22Rv1 (cell line): Measurements from ENCODE around the gene NOL8.

Experiments
- CTCF ChIP-seq: fragments of 450-650 bp; IDR thresholded peaks from 2 replicates; pipeline ENCODE4 v1.5.1; 2017; ENCODE audit warnings: mild to moderate bottlenecking
- ZFX ChIP-seq: fragments of 450-650 bp; IDR thresholded peaks from 2 replicates; pipeline ENCODE4 v1.6.1; 2017; ENCODE audit warnings: antibody characterized with exemption, borderline replicate concordance

DNA sequence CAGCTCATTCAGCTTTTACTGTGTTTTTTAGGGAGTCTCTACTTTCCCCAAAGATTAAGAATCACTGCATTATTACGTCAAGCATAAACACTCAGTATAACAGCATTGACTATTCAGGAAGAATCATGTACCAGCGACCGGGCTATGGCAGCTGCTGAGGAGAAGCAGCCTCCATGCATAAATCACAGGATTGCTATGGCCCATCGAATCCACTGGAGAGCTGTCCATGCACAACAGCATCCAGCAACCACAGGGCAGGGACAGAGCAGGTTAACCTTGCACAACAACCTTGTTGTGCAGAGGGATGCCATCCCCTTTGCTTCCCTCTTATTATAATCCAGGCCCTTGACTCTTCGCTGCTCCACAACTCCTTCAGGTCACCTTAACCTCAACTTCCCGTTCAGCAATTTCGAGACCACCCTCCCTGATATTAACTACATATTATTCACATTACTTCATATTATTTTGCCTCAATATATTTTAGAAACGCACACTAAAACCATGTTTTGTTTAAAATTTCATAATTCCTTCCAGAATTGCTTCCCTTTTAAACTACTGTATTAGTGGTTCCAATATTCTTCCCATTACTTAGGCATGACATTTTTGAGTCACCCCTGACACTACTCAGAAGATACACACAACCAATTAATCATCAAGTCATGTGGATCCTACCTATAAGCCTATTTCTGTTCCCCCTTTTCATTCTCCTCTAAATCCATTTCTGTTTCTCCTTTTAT, 32.6 kb downstream of the NOL8 start:
- no peak for TF ChIP-seq CTCF
- no peak for TF ChIP-seq ZFX
